ENCODE results near the gene PIP4P1. TPM values are rescaled to one million over a fixed set of nuclear protein-coding genes. Genes with fewer than 3 reads are reported as not detected.

The PIP4P1 gene
- total RNA-seq, 1 donor from 2014 or later = 22.1 TPM

- no peak for DNase-seq (ENCODE audit: low read depth in 2 of 2)
Observed at GRCh38 chr14:20409226-20409625, 52.0 kb downstream of the PIP4P1 start.

Other genes starting within 250 kb of the PIP4P1 start
- gene OR11H6, start 237.7 kb downstream of the PIP4P1 start, total RNA-seq = not detected in 2 replicates
- not detected in 2 replicates for gene OR11H7, start 232.5 kb downstream of the PIP4P1 start, total RNA-seq
- gene OR11H4, start 222.1 kb downstream of the PIP4P1 start, total RNA-seq = not detected in 2 replicates
- gene TTC5, start 155.5 kb downstream of the PIP4P1 start, total RNA-seq = 14.4 and 15.8 TPM in 2 replicates
- gene CCNB1IP1, start 128.2 kb downstream of the PIP4P1 start, total RNA-seq = 38.6 and 39.7 TPM in 2 replicates
- gene PARP2, start 117.8 kb downstream of the PIP4P1 start, total RNA-seq = 5.3 and 6.3 TPM in 2 replicates
- 19.8 and 36.0 TPM in 2 replicates for gene TEP1, start 47.9 kb downstream of the PIP4P1 start, total RNA-seq
- under 0.01 and 0.13 TPM in 2 replicates for gene KLHL33, start 25.3 kb downstream of the PIP4P1 start, total RNA-seq
- 54.9 and 70.4 TPM in 2 replicates for gene OSGEP, start 6.6 kb downstream of the PIP4P1 start, total RNA-seq
- 65.7 and 75.1 TPM in 2 replicates for gene APEX1, start 6.2 kb downstream of the PIP4P1 start, total RNA-seq
- gene PNP, start 8.0 kb upstream of the PIP4P1 start, total RNA-seq = 222 and 264 TPM in 2 replicates
- gene RNASE10, start 44.1 kb upstream of the PIP4P1 start, total RNA-seq = not detected in 2 replicates
- not detected in 2 replicates for gene RNASE9, start 99.6 kb upstream of the PIP4P1 start, total RNA-seq
- gene RNASE11, start 126.6 kb upstream of the PIP4P1 start, total RNA-seq = not detected in 2 replicates
- not detected in 2 replicates for gene RNASE12, start 129.9 kb upstream of the PIP4P1 start, total RNA-seq
- gene OR6S1, start 180.3 kb upstream of the PIP4P1 start, total RNA-seq = not detected in 2 replicates
- gene RNASE4, start 223.1 kb upstream of the PIP4P1 start, total RNA-seq = 16.2 and 26.9 TPM in 2 replicates
- 5.6 and 6.2 TPM in 2 replicates for gene ANG, start 227.3 kb upstream of the PIP4P1 start, total RNA-seq